HepG2 (cell line): ENCODE measurements around the gene RBAK.

ENCODE experiments used
- CEBPB ChIP-seq: IDR thresholded peaks from 2 replicates; pipeline ENCODE4 v1.6.1; 2011; ENCODE audit warnings: low read depth, low read length, improper control_type of control experiment, borderline replicate concordance
- CHD2 ChIP-seq: IDR thresholded peaks from 2 replicates; pipeline ENCODE4 v1.6.1; 2011; ENCODE audit warnings: low read depth, low read length, improper control_type of control experiment
- CTCF ChIP-seq: sonication (generic); formaldehyde crosslinking; IDR thresholded peaks from 2 replicates; pipeline ENCODE4 v1.5.0; 2020; ENCODE audit warnings: mild to moderate bottlenecking, missing genetic modification reagents, moderate library complexity
- EZH2 ChIP-seq: conservative IDR thresholded peaks from 2 replicates; pipeline ENCODE4 v1.6.1; 2012; ENCODE audit warnings: mild to moderate bottlenecking, low read depth, low read length, moderate library complexity
- FOXK1 ChIP-seq: sonication (generic); formaldehyde crosslinking; IDR thresholded peaks from 2 replicates; pipeline ENCODE4 v1.4.0; 2020; ENCODE audit warnings: low read depth, missing genetic modification reagents, borderline replicate concordance
- HOMEZ ChIP-seq: IDR thresholded peaks from 2 replicates; pipeline ENCODE4 v1.6.1; 2016; ENCODE audit warnings: low read depth
- MLX ChIP-seq: IDR thresholded peaks from 2 replicates; pipeline ENCODE4 v1.6.1; 2016
- NCOA5 ChIP-seq: sonication (generic); formaldehyde crosslinking; IDR thresholded peaks from 2 replicates; pipeline ENCODE4 v1.4.0; 2020; ENCODE audit warnings: missing genetic modification reagents
- POLR2A ChIP-seq, 2 experiments: IDR thresholded peaks; 2 replicates each; pipeline ENCODE4 v1.6.1; 2011; ENCODE audit warnings: low read depth in 2 of 2, low read length in 2 of 2, mild to moderate bottlenecking in 1 of 2, moderate library complexity in 1 of 2; ENCODE audit not compliant: insufficient read depth in 1 of 2
- POLR2AphosphoS5 ChIP-seq: IDR thresholded peaks from 2 replicates; pipeline ENCODE4 v1.6.1; 2012; ENCODE audit warnings: low read depth, low read length
- REPIN1 ChIP-seq: sonication (generic); formaldehyde crosslinking; IDR thresholded peaks from 2 replicates; pipeline ENCODE4 v1.8.0; 2022; ENCODE audit warnings: missing genetic modification reagents, low read depth, mild to moderate bottlenecking, borderline replicate concordance
- ZBTB1 ChIP-seq: sonication (generic); formaldehyde crosslinking; IDR thresholded peaks from 2 replicates; pipeline ENCODE4 v1.4.0; 2020; ENCODE audit warnings: missing genetic modification reagents, borderline replicate concordance
- ZBTB7A ChIP-seq: sonication (generic); formaldehyde crosslinking; IDR thresholded peaks from 2 replicates; pipeline ENCODE4 v1.8.0; 2022; ENCODE audit warnings: mild to moderate bottlenecking, missing genetic modification reagents

DNA sequence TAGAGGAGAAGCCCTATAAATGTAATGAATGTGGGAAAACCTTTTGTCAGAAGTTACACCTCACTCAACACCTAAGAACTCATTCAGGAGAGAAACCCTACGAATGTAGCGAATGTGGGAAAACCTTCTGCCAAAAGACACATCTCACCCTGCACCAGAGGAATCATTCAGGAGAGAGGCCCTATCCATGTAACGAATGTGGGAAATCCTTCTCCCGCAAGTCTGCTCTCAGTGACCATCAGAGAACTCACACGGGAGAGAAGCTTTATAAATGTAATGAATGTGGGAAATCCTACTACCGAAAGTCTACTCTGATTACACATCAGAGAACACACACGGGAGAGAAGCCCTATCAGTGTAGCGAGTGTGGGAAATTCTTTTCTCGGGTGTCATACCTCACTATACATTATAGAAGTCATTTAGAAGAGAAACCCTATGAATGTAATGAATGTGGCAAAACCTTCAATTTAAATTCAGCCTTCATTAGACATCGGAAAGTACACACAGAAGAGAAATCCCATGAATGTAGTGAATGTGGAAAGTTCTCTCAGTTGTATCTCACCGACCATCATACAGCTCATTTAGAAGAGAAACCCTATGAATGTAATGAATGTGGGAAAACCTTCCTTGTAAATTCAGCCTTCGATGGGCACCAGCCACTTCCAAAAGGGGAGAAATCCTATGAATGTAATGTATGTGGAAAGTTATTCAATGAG, 18.9 kb downstream of the RBAK start:
- TF ChIP-seq POLR2AphosphoS5 (no peak), ZBTB7A (CRISPR knock-in tag) (no peak), CEBPB (no peak), CTCF (CRISPR knock-in tag) (no peak), NCOA5 (CRISPR knock-in tag) (no peak), REPIN1 (no peak), POLR2A (IDR thresholded peaks at IDR 0.05; ENCODE audit: insufficient read depth in 1 of 2, low read depth in 2 of 2, low read length in 2 of 2) (no peak), FOXK1 (CRISPR knock-in tag) (no peak), CHD2 (no peak), EZH2 (no peak), ZBTB1 (CRISPR knock-in tag) (no peak), HOMEZ (CRISPR knock-in tag) (no peak), MLX (CRISPR knock-in tag) (no peak)
